Epidermal melanocyte (primary cell): Measurements from ENCODE around the gene COL24A1.

Experiments used
- DNase-seq: peaks from one replicate; pipeline ENCODE4 v3.0.0; 2011; ENCODE audit warnings: low spot score; ENCODE audit not compliant: insufficient read length

Gene COL24A1

GRCh38 chr1:86156566-86157455 lies at the start of gene COL24A1:
Gene COL24A1, minus strand, starts transcription at chr1:86156772. Its CDS starts 376 bp downstream, at chr1:86156396.
- no peak for DNase-seq

GRCh38 chr1:86205741-86206140 lies 49.2 kb upstream of the COL24A1 start:
- no peak for DNase-seq

DNA sequence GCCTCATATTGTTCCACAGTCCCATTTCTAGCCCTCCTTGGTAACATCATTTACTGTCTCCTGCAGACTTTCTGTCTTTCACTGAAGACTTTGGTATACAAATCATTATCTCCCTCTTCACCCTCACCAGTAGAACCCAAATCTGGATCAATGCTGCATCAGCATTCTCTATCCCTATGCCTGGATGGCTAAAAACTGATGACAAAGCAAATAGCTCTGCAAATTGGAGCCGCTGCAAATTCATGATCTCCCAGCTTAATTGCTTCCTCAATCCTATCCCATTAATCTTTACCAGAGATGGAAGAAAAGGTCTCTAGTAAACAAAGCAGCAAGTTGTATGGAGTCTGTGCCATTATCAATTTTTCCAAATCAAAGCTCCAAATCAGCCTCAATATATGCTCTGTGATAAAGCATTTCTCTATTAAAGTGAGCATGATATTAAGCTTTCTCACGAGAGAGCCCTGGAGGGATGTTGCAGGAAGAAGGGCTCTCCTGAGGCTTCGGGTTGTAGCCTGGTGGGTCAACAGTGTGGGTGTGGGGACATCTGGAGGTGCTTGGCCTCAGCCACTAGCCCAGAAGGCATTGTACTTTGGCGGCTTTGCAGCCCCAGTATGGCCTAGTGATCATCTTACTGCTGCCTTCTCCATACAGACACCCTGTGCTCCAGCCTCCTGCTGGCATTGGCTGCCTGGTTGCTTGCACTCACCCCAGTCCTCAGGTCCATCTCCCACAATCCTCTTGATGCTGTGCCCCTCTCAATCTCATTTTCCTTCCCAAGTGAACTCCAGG lies 46.2 kb upstream of the COL24A1 start:
- DNase-seq: no peak

- DNase-seq: no peak
Measured at GRCh38 chr1:86201311-86201710, 44.7 kb upstream of the COL24A1 start.

DNA sequence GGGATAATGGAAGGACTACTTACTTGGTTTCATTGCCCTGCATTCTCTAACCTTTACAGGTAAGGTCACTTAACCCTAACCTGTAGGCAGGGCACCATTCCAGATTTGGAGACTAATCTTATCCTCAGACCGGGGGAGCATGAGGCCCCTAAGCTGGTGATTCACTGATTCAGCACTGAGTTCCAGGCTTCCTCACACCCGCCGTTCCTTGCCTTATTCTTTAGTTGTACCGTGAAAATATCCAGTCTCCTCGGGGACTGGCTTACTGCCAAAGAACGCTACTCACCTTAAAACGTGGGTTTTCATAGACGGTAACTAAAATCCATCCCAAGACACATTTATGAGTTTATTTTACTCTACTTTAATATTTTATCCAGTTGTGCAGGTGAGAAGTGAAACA lies 44.3 kb upstream of the COL24A1 start:
- no peak for DNase-seq

GRCh38 chr1:86197206-86197855 lies 40.8 kb upstream of the COL24A1 start:
- DNase-seq: no peak

DNA sequence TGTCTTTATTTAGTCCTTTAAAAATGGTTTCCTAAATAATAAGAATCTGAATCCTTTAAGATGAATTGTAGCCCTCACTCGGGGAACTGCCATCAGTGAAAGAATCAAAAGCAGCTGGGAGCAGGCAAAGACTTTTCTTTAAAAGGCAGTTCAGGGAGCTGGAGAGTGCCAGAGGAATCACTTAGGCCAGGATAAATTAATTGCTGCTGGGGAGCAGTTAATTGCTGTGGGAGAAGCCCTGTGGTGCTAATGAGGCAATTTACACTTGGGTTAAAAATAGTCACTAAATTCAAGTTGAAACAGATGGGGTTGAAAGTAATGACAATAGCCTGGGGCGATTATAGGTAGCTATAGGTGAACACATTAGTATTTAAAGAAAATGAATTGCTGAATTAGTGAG lies 38.7 kb upstream of the COL24A1 start:
- no peak for DNase-seq

DNA sequence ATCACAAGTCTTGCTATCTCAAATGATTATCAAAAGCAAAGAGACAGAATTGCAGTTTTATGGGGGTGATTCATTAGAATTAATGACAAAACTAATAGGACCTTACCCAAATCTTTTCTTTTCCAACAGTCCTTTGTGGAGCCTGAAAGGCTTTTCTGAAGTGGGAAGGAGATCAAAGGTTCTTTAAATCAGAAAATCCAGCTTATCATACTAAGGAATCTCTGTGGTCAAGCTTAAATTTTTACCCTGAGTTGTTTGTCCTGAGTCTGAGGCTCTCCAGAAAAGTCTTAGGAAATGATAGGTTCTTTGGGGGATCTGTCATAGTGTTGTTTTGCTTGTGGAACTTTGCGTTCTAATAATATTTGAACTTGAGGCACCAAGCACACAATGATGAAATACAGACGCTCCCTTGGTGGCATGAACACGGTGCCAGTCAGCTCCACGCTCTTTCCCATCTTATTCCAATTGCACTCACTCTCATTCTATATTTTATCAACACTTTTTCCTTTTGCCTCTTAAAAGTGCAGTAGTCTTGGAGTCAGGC lies 38.0 kb upstream of the COL24A1 start:
- no peak for DNase-seq

GRCh38 chr1:86192417-86192816 lies 35.8 kb upstream of the COL24A1 start:
- DNase-seq: no peak

GRCh38 chr1:86191958-86192357 lies 35.4 kb upstream of the COL24A1 start:
- DNase-seq: no peak

DNA sequence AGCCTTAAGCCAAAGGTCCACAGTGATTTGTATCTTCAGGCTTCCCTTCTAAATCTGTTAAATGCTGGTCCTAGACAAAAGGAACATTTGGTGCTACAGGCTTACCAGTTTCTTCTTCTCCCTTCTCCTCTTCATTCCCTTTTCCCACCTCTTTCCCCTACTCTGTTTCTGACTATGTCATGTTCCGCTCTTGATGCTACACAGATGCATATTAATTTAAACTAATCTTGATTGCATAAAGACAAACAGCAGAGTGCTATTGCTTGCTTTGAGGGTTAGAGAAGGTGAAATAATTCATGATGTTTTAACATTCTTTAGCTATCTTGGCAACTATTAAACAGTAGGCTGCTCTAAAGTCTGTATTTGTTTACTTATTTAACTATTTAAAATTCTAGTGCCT lies 34.3 kb upstream of the COL24A1 start:
- DNase-seq: no peak

- no peak for DNase-seq
Measured at GRCh38 chr1:86184426-86184825, 27.9 kb upstream of the COL24A1 start.

GRCh38 chr1:86183810-86184209 lies 27.2 kb upstream of the COL24A1 start:
- DNase-seq: no peak

DNA sequence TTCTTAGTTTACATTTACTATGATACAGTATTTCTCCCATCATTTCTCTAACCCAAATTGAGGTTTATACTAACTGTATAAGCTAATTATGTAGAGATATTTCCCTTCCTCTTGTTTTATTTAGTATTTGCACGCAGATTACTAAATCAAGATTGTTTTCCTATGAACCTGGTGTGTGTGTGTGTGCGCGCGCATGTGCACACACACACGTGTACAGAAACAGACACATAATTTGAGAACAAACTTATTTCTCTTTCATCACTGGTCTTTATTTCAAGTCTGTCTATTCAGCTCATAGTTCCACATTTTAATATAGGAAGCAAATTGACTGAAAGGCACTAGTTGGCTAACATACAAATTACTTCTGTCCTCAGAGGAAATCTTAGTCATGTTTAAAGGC lies 19.7 kb upstream of the COL24A1 start:
- no peak for DNase-seq

DNA sequence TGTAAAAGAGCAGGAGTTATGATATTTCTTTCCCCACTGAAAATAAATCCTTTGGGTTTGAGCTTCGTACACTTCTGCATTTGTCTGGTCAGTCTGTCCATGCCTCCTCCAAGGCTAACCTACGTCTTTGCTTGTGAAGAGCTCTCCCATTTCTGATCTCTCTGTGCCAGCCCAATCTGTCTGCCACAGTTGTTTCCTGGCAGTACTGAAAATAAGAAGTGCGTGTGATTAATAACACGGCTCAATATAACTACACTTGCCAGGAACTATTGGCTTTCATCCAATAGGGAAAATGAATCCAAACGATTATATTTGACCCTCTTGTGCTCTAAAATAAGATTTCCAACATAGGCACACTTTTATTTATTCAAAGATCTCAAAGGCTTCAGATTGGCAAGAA lies 19.2 kb upstream of the COL24A1 start:
- DNase-seq: no peak

DNA sequence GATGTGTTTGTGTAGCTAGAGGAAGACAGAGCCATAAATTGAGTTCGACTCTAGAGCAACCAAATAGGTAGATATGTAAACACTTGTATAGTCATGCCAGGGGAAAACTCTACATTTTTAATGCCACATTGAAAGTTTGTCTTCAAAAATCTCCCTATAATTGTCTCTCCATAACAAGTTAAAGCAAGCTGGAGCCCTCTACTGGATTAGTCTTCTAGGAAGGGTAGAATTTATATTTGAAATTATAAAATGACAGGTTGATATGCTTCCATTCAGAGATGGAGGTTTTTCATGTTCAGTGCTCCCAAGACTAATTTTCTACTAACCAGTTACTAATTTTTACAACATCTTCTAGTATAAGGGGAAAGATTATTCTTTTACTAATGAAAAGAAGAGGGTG lies 13.1 kb upstream of the COL24A1 start:
- DNase-seq: no peak

DNA sequence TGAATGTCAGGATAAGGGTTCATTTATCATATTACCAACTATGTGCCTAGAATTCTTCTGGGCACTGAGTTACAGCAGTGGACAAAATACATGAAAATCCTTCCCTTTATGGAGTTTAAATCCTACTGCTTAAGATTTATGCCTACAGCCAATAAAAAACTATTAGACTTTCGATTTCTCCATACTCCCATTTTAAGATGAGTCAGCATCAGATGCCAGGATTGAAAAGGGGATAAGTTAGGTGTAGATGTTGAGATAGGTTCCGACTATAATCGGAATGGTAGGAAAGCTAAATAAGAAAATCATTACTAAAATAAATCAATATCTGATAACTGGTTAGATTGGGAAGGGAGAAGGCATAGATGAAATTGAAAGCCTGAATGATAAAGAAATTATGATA lies 3.2 kb upstream of the COL24A1 start:
- DNase-seq: no peak

GRCh38 chr1:86155807-86156565 lies 586 bp downstream of the COL24A1 start:
- DNase-seq: peak; percentile 25

DNA sequence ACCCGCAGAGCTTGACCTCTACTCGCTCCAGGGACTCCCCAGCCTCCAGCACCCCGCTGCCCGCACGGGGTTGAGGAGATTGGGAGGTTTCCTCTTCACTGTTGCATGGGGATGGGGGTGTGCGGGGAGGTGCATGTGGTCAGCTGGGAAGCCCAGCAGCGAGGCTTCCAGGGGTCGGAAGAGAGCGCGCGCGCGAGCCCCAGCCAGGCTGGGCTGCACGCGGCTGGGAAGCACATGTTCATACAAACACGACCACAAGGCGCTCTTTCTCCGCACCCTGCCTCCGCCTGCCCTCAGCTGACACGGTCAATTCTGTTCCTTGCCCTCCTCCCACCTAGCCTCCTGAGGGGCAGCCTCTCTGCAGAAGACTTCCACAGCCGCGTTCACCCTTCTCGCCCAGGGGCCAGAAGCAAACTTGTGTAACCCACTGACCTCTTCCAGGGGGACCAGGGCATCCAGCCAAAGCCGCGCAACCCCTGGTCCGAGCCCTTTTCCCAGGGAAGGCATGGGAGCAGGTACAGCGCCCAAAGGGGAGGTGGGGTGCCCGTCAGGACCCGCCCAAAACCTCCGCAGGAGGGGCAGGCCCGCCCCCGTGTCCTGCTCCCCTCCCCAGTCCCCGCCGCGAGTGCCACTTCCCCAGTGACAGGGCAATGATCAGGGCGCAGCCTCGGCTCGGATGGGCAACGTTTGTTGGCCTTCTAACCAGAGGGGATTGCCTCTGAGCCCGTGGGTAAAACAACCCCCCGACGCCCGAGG lies 1.3 kb downstream of the COL24A1 start:
- DNase-seq: no peak

- DNase-seq: peak; percentile 39
Measured at GRCh38 chr1:86154571-86155050, 2.0 kb downstream of the COL24A1 start.
